HFFc6 (cell line): ENCODE results near the gene MED22. TPM values are rescaled to one million over a fixed set of nuclear protein-coding genes. Genes with fewer than 3 reads are reported as not detected.
A peak's percentile ranks its signal among the peaks of the same experiment; 100 is the strongest.
"Not testable (repeated sequence)": the region's sequence is repeated elsewhere in the genome, so short reads cannot be mapped to it uniquely, and the experiment has no call there.

Experiments used
- DNase-seq: peaks from one replicate; pipeline ENCODE4 v3.0.0-alpha.2; 2018
- H3K27ac Mint-ChIP-seq: 2 replicates; pipeline ENCODE4 v1.8.0; 2020; ENCODE audit warnings: mild to moderate bottlenecking, mixed read lengths
- H3K27me3 Mint-ChIP-seq: 2 replicates; pipeline ENCODE4 v1.8.0; 2021; ENCODE audit warnings: mild to moderate bottlenecking, moderate library complexity, mixed read lengths; ENCODE audit not compliant: insufficient read depth
- H3K36me3 Mint-ChIP-seq: 2 replicates; pipeline ENCODE4 v1.8.0; 2021; ENCODE audit warnings: low read depth, mixed read lengths
- H3K4me1 Mint-ChIP-seq: 2 replicates; pipeline ENCODE4 v1.8.0; 2020; ENCODE audit warnings: low read depth, mixed read lengths
- H3K4me3 Mint-ChIP-seq: 2 replicates; pipeline ENCODE4 v1.8.0; 2020; ENCODE audit warnings: mild to moderate bottlenecking, moderate library complexity, mixed read lengths
- H3K9me3 Mint-ChIP-seq: 2 replicates; pipeline ENCODE4 v1.8.0; 2020; ENCODE audit warnings: mild to moderate bottlenecking, mixed read lengths
- total RNA-seq, 6 experiments: library from RNA; stranded (reverse); fragmentation: NEBNext Ultra II Directional; extraction: Animal tissue kit (Norgen Biotek cat#: 25700); gene quantifications; 2 replicates in 1 of 6; 3 replicates in 5 of 6; pipeline ENCODE4 v1.2.3, GENCODE V29; 2021
- TF ChIP-seq, protein P1 (sequence below): fragments of 200-600 bp; sonication (generic); IDR thresholded peaks from 2 replicates; pipeline ENCODE4 v1.5.0; 2021; ENCODE audit warnings: antibody characterized with exemption, mild to moderate bottlenecking

MED22 gene
- total RNA-seq, 6 experiments from 2014 or later: 17.9 to 22.3 (median 20.8) TPM

DNA sequence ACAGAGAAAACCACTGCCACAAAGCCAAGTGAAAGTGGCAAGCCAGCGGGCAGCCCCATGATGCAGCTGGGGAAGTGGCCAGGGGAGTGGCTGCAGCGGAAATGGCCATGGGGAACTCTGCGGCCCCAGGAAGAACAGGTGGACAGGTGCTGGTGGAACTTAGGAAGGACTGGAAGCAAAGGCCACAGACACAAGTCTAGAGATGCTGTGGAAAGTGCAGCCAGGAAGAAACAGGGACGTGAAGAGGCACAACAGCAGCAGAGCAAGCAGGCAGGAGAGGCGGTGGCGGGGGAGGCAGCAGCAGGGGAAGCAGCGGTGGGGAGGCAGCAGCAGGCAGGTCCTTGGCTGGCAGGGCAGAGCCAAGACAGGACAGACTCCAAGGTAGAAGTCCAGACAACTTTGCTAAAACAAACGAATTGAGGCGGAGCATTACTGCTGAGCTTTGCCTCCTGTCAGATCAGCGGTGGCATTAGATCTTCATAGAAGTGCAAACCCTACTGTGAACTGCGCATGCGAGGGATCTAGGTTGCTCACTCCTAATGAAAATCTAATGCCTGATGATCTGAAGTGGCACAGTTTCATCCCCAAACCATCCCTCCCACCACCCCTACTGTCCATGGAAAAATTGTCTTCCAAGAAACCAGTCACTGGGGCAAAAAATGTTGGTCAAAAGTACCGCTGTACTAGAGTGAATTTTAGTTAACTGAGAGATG, 23.8 kb downstream of the MED22 start:
- peaks cover 21% of the 10 kb centered on the region for H3K27me3 Mint-ChIP-seq
- no peak overlapping the region for H3K27ac Mint-ChIP-seq
- TF ChIP-seq, protein P1, sequence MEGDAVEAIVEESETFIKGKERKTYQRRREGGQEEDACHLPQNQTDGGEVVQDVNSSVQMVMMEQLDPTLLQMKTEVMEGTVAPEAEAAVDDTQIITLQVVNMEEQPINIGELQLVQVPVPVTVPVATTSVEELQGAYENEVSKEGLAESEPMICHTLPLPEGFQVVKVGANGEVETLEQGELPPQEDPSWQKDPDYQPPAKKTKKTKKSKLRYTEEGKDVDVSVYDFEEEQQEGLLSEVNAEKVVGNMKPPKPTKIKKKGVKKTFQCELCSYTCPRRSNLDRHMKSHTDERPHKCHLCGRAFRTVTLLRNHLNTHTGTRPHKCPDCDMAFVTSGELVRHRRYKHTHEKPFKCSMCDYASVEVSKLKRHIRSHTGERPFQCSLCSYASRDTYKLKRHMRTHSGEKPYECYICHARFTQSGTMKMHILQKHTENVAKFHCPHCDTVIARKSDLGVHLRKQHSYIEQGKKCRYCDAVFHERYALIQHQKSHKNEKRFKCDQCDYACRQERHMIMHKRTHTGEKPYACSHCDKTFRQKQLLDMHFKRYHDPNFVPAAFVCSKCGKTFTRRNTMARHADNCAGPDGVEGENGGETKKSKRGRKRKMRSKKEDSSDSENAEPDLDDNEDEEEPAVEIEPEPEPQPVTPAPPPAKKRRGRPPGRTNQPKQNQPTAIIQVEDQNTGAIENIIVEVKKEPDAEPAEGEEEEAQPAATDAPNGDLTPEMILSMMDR: no peak

DNA sequence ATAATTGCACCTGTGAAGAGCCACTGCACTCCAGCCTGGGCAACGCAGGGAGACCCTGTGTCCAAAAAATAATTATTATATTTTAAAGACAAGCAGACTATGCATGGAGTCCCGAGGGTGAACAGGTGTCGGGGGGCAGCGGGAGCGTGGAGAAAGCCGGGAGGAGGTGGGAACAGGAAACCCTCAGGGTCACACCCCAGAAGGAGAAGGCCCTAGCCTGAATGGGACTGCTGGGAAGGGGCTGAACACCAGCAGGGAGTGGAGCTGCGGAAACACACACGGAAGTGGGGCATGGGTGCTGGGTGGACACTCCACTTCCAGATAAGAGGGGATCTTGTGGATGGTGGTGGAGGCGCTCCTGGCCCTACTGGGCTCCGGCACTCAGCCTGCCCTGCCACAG, 24.7 kb downstream of the MED22 start:
- Mint-ChIP-seq H3K4me3 (no peak overlapping the region), H3K36me3 (no peaks in the 10 kb centered on the region), H3K9me3 (peaks cover 10% of the 10 kb centered on the region; the same call in 1 of the 2 replicates), H3K27me3 (peaks cover 21% of the 10 kb centered on the region), H3K27ac (no peak overlapping the region), H3K4me1 (no peaks in the 10 kb centered on the region)
- DNase-seq: no peak
- TF ChIP-seq, protein P1: no peak

More for the DNA sequence above, 23.8 kb downstream of the MED22 start:
- Mint-ChIP-seq H3K36me3 (peaks cover 4% of the 10 kb centered on the region; the same call in 1 of the 2 replicates), H3K4me1 (no peaks in the 10 kb centered on the region), H3K9me3 (peaks cover 10% of the 10 kb centered on the region; the same call in 1 of the 2 replicates), H3K4me3 (no peak overlapping the region)
- DNase-seq: no peak

GRCh38 chr9:133322701-133323100, 25.2 kb downstream of the MED22 start:
- Mint-ChIP-seq H3K4me3 (no peak overlapping the region), H3K27ac (no peak overlapping the region), H3K36me3 (no peaks in the 10 kb centered on the region), H3K9me3 (peaks cover 10% of the 10 kb centered on the region; the same call in 1 of the 2 replicates), H3K27me3 (peaks cover 21% of the 10 kb centered on the region), H3K4me1 (no peaks in the 10 kb centered on the region)
- TF ChIP-seq, protein P1: no peak
- no peak for DNase-seq

DNA sequence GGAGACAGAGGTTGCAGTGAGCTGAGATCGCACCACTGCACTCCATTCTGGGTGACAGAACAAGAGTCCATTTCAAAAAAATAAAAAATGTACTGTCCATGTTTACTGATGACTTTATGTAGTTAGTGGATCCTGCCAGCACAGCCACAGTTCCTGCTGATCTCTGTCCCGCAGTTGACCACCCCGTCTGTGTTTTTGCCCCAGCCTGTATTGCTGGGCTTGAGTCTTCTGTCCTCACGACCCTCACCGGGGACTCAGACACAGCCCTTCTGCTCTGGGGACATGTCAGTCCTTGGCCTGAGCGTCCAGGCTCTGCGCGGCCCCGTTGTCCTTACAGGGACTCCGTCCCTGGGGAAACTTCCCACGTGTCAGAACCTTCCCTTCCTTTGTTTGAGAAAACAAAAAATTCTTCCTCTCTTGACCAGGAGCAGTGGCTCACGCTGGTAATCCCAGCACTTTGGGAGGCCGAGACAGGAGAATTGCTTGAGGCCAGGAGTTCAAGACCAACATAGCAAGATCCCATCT, 26.5 kb downstream of the MED22 start:
- Mint-ChIP-seq H3K36me3 (no peaks in the 10 kb centered on the region), H3K27ac (no peak overlapping the region), H3K4me3 (no peak overlapping the region), H3K27me3 (peaks cover 24% of the 10 kb centered on the region), H3K4me1 (no peaks in the 10 kb centered on the region), H3K9me3 (peaks cover 10% of the 10 kb centered on the region; the same call in 1 of the 2 replicates)
- TF ChIP-seq, protein P1: no peak
- no peak for DNase-seq

DNA sequence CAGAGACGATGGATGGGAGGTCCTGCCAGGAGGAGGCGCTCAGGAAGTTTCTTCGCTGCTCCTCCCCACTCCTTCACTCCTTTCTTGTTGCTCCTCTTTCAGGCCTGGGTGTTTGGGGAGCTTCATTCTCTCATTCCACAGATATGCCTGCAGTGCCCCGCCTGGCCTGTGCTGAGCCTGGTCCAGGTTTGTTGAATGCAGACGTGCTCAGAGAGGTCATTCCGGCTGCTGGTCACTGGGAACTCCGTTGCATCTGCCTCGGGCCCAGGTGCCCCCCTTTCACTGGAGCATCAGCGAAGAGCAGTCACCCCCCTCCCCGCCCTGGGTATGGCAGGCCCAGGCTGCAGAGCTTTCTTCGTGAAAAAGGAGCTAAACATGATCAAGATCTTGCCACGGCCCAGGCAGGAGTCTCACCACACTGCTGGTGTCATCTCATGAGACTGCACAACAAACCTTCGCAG, 27.5 kb downstream of the MED22 start:
- H3K4me3 Mint-ChIP-seq: no peak overlapping the region
- H3K36me3 Mint-ChIP-seq: no peaks in the 10 kb centered on the region
- H3K27me3 Mint-ChIP-seq: peaks cover 28% of the 10 kb centered on the region
- no peaks in the 10 kb centered on the region for H3K4me1 Mint-ChIP-seq
- DNase-seq: no peak
- TF ChIP-seq, protein P1: 0 out of 2 replicates have a peak, but pooled peaks have one; percentile 11
- peaks cover 10% of the 10 kb centered on the region; the same call in 1 of the 2 replicates for H3K9me3 Mint-ChIP-seq
- H3K27ac Mint-ChIP-seq: no peak overlapping the region

DNA sequence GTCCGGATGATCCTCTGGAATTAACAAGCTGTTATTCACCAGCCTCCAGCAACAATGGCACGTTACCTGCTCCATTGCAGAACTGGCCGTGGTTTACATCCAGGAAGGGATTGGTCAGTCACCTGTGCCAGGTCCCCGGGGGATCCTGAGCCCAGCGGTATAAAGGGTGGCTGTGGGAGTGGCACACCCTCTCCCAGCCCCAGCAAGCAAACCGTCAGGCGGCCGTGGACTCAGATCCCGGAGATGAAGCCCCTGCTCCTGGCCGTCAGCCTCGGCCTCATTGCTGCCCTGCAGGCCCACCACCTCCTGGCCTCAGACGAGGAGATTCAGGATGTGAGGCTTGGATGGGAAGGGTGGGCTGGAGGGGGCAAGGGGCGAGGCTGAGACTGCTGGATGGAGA, 30.4 kb downstream of the MED22 start:
- H3K4me3 Mint-ChIP-seq, DNase-seq, H3K9me3 Mint-ChIP-seq, H3K27ac Mint-ChIP-seq, H3K36me3 Mint-ChIP-seq, H3K4me1 Mint-ChIP-seq: not testable (repeated sequence)
- H3K27me3 Mint-ChIP-seq: peaks cover 16% of the 10 kb centered on the region
